ENCODE measurements around the gene CCDC78.

Gene CCDC78

DNA sequence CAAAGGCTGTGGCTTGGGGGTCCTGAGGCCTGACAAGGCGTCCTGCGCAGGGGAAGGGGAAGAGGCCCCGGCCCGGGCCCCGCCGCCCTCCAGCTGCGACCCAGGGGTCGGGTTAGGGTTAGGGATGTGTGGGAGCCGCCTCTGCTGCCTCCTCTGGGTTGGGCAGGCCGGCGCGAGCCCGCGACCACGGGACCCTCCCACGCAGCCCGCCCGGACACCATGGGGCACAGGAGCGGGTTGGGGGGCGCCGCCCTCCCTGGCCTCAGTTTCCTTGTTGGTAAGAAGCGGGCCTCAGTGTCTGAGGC is 14.2 kb upstream of the CCDC78 start:
- no peak for DNase-seq

DNA sequence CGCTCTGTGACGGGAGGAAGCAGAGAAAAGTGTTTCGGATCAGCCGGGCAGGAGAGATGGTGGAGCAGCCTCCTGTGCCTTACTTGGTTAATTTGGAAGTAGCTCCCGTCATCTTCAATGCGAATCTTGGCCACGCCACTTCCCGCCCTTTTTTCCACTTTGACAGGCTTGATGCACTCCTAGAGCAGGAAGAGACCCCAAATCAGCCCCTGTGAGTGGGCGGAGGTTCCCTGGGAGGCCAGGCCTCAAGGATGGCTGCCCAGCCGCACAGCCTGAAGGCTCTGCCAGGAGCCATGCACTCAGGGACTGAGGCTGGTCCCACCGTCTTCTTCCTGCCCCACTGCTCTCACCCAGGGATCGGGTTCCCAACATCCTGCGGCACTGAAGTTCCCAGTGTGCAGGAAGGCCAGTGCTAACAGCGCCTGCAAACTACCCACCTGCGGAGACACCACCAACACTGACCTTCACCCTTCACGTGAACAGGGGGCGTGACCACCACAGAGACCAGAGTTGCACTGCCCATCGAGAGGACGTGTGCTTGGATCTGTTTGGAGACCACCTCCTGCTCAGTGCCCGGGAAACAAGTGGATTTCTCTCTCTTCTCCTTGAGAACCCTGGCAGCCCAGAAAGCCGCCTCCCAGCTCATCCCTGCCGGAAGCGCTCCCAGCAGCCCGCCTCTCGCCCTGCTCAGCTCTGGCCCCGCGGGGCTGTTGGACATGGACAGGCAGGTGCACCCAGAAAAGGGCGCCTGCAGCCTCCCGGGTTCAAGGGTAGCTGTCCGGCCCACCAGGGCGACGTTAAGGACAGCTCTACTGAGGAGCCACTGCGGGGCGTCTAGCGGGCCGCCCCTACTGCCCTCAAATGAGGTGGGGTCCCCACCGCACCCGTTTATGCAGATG is 13.6 kb upstream of the CCDC78 start:
- no peak for DNase-seq

DNA sequence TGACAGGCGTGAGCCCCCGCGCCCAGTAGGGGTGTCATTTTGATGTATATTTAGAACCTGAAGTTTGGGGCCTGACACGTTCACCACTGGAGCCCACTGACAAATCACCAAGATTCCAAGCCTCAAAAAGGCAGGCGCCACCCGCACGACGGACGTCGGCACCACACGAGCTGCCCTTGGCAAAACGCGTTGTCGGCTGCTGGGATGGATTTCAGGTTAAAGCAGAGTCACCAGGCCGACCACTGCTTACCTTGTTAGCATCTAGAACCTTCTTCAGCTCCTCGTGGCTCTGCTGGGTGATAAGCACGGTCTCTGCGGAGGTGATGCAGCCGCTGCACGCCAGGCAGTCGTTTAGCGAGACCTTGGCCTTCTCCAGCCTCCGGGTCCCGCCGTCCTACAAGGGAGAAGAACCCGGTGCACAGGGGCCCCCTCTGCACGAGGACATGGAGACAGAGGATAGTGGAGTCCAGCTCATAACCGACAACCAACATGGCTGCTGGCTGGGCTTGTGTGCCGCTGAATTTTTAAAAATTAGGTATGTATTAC is 10.8 kb upstream of the CCDC78 start:
- DNase-seq: no peak

DNA sequence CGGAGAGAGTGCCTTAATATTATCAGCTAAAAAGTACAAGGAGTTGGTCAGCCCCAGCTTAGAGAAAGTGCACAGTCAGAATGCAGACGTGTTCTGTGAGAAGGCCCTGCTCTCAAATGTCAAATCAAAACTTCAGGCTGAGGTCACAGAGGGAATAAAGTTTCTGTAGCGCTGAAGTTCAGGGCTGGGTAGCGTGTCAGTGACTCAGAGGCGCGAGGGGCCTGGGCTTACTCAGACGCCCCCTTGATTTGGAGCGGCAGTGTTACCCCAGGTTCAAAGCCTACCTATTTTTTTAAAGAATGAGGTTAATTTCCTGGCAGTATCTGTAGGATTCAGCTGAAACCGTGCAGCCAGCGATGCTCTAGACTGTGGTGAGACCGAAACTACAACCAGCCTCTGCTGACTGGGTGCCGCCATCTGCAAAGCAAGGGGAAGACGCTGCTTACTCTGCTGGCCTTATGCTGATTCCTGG is 9.8 kb upstream of the CCDC78 start:
- DNase-seq: no peak

DNA sequence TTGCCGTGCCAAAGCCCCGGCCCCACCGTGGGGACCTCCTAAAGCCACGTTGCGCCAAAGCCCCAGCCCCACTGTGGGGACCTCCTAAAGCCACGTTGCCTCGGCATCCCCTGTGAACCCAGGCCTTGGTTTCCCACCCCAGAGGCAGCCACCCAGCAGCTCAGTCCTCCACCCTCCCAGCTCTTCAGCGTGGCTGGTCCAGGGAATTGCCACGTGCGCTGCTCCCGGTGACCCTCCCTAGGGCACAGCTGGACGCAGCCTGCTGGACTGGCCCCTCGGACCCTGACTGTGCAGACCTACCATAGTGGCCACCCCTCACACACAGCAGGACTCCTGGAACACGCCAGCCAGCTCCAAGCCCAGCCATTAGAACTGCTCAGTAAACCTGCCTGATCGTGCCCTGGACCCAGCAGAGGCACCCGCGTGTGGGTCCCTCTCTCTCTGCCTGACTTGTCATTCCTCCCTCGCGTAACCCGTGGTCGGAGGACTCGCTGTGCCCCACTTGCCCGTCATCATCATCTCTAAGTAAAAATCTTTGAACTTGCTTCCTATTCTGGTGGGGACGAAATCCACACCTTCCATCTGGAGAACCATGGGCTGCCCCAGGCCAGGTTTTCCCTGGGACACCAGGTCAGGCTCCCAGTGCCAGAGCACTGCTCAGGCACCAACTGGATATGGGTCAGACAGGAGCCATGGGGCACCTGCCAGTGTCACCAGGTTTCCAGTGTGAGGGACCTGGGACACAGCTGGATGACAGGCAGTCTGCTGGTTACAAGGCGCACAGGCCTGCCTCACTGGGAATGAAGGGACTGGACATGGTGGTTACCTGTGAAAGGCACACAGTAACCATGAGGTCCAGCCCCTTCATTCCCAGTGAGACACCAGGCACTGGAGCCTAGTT is 9.0 kb upstream of the CCDC78 start:
- no peak for DNase-seq

DNA sequence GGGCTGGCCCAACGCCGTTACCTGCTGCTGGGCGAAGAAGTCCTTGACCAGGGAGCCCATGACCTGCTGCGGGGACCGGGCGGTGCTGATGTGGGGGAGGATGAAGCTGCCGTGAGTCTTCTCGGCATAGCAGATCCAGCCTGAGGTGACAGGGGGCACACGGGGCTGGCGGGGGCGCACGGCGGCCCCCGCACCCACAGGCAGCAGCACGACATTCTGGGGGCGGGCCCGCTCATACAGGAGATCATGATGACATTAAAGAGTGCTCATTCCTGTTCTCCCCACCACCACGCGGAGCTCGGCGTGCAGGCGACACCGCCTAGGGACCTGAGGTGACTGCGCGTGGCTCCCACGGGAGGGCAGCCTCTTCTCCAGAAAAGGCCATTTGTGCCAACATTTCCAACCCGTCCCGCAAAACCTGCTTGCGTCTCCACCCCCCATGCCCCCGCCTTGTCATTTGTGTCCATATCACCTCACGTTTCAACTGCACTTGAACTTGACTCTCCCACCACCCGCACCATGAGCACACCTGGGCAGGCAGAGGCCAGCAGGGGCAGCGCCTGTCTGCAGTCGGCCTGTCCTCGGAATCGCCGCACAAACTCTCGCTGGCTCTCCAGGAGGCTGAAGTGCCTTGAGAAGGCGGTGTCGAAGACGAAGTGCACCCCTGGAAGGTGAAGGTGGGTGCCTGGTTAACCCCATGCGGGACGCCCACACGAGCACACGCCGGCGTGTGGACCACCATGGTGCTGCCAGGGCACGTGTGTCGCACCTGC is 8.2 kb upstream of the CCDC78 start:
- peak in 1 of 58 donors; percentile 61 for DNase-seq

DNA sequence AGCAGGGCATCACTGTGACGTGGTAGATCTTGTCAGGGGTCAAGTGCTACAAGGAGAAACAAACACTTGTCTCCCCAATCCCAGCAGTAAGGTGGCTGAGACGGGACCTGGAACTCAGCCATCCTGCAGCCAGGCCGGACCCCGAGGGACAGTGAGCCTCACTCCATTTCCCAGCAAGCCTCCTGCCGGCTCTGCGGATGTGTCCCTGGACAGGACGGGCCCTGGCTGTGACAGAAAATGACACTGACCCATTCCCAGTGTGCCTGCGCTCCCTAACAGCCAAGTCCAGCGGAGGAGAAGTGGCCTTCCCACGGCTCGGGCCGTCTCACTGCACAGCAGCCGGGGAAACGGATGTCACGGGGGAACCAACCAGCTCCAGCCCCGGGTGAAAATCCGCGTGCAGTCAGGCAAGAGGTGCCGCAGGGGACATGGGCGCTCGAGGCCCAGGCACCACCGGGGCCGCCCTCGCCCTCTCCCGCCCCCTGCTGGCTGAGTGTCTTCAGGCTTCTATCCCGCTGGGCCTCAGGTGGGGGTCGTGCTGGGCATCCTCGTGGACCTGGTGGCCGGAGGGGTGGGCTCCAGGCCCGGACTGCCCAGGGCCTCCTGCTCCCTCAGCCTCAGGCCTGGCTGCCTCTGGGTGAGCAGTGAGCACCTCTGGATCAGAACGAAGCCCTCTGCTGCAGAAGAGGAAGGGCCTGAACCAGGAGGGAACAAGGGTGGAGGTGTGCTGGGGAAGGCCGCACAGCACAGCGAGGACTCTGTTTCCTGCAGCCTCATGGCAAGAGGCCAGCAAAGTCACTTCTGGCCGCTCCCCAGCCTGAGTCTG is 7.4 kb upstream of the CCDC78 start:
- DNase-seq: no peak

DNA sequence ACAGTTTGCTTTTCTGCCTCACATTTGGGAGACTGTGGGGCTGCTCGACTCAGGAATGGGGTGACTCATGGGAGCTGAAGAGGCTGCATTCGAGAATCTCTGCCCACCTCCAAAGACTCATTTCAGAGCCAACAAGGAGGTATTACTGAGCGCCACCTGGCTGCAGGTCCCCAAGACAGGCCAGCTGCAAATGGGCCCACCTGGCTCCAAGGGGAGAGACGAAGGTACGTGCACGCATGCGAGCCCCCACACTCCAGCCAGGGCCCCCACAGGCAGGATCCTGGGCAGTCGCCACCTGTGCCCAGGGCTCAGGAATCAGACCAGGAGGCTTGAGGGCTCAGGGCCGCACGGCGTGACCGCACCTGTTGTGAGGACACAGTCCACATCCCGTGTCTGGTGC is 6.7 kb upstream of the CCDC78 start:
- peak in 1 of 58 donors; percentile 31 for DNase-seq

DNA sequence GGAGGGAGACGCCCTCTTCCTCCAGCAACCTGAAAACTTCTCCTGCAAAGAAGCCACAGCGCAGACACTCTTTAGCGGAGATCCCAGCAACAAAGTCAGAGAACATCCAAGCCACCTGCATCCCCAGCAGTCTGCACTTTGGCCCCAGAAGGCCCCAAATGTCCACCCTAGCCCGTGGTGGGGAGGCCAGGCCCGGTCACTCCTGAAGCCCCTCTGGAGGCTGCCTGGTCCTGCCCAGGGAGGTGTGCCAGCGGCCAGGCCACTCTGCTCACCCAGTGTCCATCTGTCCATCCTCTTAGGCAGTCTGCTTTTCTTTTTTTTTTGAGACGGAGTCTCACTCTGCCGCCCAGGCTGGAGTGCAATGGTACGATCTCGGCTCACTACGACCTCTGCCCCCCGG is 6.1 kb upstream of the CCDC78 start:
- DNase-seq: no peak

DNA sequence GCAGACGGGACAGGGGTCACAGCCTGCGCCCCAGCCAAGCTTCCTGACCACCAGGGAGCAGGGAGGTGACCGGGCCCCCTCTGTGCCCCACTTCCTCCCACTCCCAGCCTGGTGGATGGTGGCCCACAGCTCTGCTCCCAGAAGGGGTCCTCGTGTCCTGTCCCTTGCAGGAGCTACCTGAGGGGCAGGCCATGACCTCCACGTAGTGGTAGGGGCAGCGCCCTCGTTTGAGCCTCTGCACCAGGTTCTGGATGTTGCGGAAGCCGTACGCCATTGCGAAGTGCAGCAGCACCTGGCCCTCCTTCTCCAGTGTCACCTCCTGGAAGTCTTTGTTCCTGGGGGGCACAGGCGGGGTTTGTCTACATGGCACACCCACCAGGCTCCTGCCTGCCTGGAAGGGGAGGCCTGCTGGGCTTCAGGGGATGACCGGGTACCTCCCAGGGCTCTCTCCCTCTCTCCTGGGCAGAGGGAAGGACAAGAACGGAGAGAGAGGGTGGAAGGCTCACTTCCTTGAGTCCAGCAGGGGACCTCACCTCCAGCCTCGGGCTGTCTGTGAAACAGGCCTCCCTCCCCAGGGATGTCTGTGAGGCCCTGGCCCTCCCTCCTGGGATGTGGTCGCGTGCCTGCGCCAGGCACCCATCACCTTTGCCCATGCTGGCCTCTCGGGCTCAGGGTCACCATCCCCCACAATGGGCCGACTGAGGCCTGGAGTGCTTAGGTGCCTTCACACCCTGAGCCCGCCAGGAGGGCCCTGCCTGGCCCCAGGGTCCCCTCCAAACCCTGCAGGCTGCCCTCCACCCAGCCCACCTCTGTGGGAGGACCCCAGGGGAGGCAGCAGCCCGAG is 4.6 kb upstream of the CCDC78 start:
- no peak for DNase-seq

DNA sequence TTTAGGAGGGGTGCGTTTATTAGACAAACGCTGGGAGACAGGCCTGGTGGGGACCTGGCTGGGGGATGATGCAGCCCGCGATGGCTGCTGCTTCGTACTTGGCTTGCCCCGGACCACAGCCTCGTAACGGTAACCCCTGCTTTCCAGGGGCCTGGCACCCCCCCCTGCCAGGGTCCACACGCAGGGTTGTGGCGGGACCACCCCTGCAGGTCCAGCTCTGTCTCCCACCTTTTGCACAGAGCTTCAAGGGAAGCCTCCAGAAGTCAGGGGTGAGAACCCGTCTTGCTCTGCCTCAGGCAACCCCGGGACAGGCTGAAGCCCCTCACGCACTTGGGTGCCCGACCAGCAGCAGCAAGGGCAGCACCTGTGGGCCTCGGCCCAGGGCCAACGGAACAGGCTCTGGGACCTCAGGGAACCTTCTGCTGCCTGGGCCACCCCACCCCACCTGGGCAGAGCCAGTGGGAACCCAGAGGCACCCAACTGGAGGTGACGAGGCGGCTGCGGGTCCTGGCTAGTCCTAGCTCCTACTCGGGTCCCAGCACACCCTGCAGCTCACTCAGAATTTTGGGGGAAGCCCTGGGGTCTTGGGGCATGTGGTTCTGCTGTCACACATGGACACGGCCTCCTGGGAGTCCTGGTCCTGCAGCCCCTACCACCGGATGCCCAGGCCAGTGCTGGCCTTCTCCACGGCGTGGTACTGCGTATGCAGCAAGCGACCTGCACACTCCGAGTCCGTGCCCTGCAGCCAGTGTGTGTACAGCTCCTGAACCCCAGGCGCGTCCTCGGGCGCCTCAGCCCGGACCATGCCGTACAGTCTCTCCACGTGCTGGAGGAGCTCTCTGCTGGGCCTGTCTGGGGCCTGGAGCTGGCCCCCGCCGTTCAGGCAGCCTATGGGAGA is 3.8 kb upstream of the CCDC78 start:
- DNase-seq: no peak

DNA sequence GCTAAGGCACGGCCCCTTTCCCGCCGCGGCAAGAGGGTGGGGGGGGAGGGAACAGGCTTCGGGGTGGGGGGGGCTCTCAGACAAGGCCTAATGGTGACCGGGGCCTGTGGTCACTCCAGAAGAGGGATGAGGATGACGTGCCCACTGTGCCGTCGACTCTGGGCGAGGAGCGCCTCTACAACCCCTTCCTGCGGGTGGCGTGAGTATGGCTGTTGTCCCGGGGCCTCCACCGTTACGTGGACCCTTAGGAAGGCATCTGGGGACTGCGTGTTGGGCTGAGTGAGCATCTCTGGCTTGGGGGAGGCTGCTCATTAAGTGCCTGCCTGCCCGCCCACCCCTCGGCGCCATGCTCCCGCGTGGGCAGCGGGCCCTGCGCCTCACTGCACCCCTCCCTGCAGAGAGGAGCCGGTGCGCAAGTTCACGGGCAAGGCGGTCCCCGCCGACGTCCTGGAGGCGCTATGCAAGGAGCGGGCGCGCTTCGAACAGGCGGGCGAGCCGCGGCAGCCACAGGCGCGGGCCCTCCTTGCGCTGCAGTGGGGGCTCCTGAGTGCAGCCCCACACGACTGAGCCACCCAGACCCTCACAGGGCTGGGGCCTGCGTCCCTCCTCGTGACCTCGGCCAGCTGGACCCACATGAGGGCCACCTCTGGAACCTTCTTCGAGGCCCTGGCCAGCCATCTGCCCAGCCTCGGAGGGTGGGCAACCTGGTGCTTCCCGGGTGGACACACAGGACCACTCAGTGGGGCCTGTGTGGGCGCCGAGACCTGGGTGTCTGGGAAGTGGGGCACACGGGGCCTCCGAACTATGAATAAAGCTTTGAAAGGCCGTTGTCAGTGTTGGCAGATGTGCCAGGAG is 2.9 kb upstream of the CCDC78 start:
- DNase-seq: peak in 5 of 58 donors; percentile 29 to 60 (median 44)

DNA sequence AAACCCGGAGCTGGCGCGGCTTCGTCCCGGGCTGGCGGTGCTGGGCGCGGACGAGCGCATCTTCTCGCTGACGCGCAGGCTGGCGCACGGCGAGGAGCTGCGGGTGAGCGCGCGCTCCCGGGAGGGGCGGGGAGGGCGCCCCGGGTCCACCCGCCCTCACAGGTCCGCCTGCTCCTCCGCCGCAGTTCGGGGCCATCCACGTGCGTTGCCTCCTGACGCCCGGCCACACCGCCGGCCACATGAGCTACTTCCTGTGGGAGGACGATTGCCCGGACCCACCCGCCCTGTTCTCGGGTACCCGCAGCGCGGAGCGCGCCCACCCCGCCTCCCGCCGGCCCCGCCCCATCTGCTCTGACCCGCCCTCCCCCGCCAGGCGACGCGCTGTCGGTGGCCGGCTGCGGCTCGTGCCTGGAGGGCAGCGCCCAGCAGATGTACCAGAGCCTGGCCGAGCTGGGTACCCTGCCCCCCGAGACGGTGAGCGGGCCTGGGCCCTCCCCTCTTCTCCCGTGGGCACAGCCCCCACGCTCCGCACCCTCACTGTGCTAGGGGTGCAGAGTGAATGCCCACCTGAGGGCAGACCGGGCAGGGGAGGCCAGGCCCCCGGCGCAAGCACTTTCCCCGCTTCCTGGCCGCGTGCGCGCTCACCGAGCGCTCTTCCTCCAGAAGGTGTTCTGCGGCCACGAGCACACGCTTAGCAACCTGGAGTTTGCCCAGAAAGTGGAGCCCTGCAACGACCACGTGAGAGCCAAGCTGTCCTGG is 2.1 kb upstream of the CCDC78 start:
- peak in 50 of 58 donors; percentile 28 to 82 (median 61) for DNase-seq

DNA sequence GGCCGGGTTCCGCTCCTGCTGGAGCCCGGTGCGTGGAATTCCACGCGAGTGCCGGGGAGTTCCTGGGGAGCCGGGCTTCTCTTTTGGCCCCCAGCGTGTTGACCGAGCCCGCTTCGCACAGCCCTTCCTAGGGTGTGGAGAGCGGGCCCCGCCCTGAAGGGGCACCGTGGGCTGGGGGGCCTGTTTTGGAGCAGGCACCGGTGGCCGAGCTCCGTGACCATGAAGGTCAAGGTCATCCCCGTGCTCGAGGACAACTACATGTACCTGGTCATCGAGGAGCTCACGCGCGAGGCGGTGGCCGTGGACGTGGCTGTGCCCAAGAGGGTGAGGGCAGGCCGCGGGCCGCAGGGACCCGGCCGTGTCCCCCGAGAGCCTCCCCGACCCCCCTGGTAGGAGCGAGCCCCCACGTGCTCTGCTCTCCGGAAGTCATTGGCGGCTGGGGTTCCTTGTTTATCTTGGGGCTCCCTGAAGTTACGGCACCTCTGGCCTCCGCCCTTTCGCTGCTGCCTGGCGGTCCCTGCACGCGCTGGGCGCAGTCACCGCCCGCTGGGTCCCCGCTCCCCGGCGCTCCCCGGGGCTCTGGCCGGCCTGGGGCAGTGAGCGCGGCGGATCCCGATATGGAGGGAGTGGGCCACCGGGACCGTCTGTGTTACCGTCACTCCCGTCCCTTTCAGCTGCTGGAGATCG is 1.2 kb upstream of the CCDC78 start:
- DNase-seq: no peak

DNA sequence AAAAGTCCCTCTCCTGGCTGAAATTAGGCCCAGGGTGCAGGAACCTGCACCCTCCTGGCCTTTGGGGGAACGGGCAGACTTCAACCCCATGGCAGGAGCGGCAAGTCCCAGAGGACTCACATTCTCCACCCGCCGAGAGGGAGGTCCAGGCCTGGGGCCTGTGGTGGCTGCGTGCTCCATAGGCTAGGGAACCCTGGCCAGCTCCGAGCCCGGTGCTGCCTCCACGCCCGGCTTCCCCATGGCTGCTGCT is 130 bp downstream of the CCDC78 start:
- DNase-seq: peak in 1 of 58 donors; percentile 27
